MM.1S (cell line): ENCODE measurements around the gene PALD1.
A peak's percentile ranks its signal among the peaks of the same experiment; 100 is the strongest.

Experiments used
- DNase-seq: peaks from one replicate; pipeline ENCODE4 v3.0.0-alpha.2; 2015
- H2AFZ ChIP-seq: fragments of 300-600 bp; sonication (generic); 2 replicates; pipeline ENCODE4 v1.6.0; 2016; ENCODE audit warnings: antibody characterized with exemption, low read length
- H3F3A ChIP-seq: fragments of 300-600 bp; sonication (generic); 2 replicates; pipeline ENCODE4 v1.6.1; 2016; ENCODE audit warnings: mild to moderate bottlenecking, antibody characterized with exemption, low read length, moderate library complexity, mixed read lengths; ENCODE audit not compliant: insufficient read depth
- H3K27ac ChIP-seq: fragments of 300-600 bp; sonication (generic); 2 replicates; pipeline ENCODE4 v1.5.1; 2016; ENCODE audit warnings: mild to moderate bottlenecking, low read length
- H3K27me3 ChIP-seq: fragments of 300-600 bp; sonication (generic); replicated peaks from 2 replicates; pipeline ENCODE4 v1.6.0; 2016; ENCODE audit warnings: low read length; ENCODE audit not compliant: insufficient read depth
- H3K36me3 ChIP-seq: fragments of 300-600 bp; sonication (generic); replicated peaks from 2 replicates; pipeline ENCODE4 v1.6.1; 2016; ENCODE audit warnings: mild to moderate bottlenecking, low read length, mixed read lengths; ENCODE audit not compliant: insufficient read depth
- H3K4me1 ChIP-seq: fragments of 300-600 bp; sonication (generic); 2 replicates; pipeline ENCODE4 v1.6.1; 2016; ENCODE audit warnings: low read length, mixed read lengths
- H3K4me2 ChIP-seq: fragments of 300-600 bp; sonication (generic); 2 replicates; pipeline ENCODE4 v1.6.0; 2016; ENCODE audit warnings: low read depth, low read length
- H3K4me3 ChIP-seq: fragments of 300-600 bp; sonication (generic); 2 replicates; pipeline ENCODE4 v1.5.1; 2016; ENCODE audit warnings: low read length, mixed read lengths
- H3K79me2 ChIP-seq: fragments of 300-600 bp; sonication (generic); 2 replicates; pipeline ENCODE4 v1.6.1; 2016; ENCODE audit warnings: mixed run types, low read length, mixed read lengths
- H3K9ac ChIP-seq: fragments of 300-600 bp; sonication (generic); 2 replicates; pipeline ENCODE4 v1.6.1; 2016; ENCODE audit warnings: low read length, mixed read lengths
- H3K9me2 ChIP-seq: fragments of 300-600 bp; sonication (generic); replicated peaks from 2 replicates; pipeline ENCODE4 v1.6.1; 2016; ENCODE audit warnings: mild to moderate bottlenecking, low read length, mixed read lengths; ENCODE audit not compliant: insufficient read depth
- H3K9me3 ChIP-seq: fragments of 300-600 bp; sonication (generic); replicated peaks from 2 replicates; pipeline ENCODE4 v1.6.1; 2016; ENCODE audit warnings: mild to moderate bottlenecking, low read length, mixed read lengths; ENCODE audit not compliant: insufficient read depth
- H4K20me1 ChIP-seq: fragments of 300-600 bp; sonication (generic); 2 replicates; pipeline ENCODE4 v1.6.1; 2016; ENCODE audit warnings: mild to moderate bottlenecking, low read length, moderate library complexity, mixed read lengths; ENCODE audit not compliant: insufficient read depth
- EZH2 ChIP-seq: fragments of 300-600 bp; sonication (generic); optimal IDR thresholded peaks from 2 replicates; pipeline ENCODE3; 2017; ENCODE audit warnings: low read depth, mild to moderate bottlenecking, antibody characterized with exemption, low read length, mixed read lengths
- EZH2phosphoT487 ChIP-seq: fragments of 300-600 bp; sonication (generic); IDR thresholded peaks from 2 replicates; pipeline ENCODE4 v1.6.1; 2018; ENCODE audit warnings: antibody characterized with exemption, low read length
- TF ChIP-seq, protein P1 (sequence below): fragments of 300-600 bp; sonication (generic); IDR thresholded peaks from 2 replicates; pipeline ENCODE4 v1.5.1; 2016; ENCODE audit warnings: antibody characterized with exemption, low read length, mixed read lengths

PALD1 gene

DNA sequence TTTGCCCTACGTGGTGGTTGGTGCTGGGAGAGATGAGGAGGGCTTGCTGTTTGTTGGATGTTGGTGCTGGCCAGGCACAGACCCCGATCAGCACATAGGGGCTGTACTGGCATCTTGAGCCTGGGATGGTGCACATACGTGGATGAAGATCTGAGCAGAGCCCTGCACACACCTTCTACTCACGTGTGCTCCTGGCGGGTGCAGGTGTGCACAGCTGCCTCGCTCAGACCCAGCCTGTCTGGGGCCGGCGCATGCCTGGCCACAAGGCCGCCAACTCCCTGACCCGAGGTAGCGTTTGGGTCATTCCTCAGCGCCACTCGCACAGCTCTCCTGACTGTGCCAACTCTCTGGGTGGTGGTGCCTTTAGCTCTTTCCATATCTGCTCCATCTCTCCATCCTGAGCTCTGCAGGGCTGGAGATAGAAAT is 18.6 kb downstream of the PALD1 start:
- Histone ChIP-seq H2AFZ (no peak overlapping the region), H3K4me1 (peaks cover 90% of the 10 kb centered on the region), H3K4me2 (no peak overlapping the region), H3K9ac (no peak overlapping the region), H3K4me3 (no peak overlapping the region), H3K27ac (peak overlapping the region; percentile 26; the same call in 1 of the 2 replicates), H3K9me2 (no peaks in the 10 kb centered on the region), H3K36me3 (no peaks in the 10 kb centered on the region), H3F3A (peaks cover 57% of the 10 kb centered on the region), H4K20me1 (no peaks in the 10 kb centered on the region), H3K79me2 (peaks cover 90% of the 10 kb centered on the region), H3K9me3 (no peaks in the 10 kb centered on the region), H3K27me3 (no peaks in the 10 kb centered on the region)
- TF ChIP-seq EZH2 (no peak), EZH2phosphoT487 (no peak)
- TF ChIP-seq, protein P1, sequence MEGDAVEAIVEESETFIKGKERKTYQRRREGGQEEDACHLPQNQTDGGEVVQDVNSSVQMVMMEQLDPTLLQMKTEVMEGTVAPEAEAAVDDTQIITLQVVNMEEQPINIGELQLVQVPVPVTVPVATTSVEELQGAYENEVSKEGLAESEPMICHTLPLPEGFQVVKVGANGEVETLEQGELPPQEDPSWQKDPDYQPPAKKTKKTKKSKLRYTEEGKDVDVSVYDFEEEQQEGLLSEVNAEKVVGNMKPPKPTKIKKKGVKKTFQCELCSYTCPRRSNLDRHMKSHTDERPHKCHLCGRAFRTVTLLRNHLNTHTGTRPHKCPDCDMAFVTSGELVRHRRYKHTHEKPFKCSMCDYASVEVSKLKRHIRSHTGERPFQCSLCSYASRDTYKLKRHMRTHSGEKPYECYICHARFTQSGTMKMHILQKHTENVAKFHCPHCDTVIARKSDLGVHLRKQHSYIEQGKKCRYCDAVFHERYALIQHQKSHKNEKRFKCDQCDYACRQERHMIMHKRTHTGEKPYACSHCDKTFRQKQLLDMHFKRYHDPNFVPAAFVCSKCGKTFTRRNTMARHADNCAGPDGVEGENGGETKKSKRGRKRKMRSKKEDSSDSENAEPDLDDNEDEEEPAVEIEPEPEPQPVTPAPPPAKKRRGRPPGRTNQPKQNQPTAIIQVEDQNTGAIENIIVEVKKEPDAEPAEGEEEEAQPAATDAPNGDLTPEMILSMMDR = no peak
- DNase-seq = no peak

DNA sequence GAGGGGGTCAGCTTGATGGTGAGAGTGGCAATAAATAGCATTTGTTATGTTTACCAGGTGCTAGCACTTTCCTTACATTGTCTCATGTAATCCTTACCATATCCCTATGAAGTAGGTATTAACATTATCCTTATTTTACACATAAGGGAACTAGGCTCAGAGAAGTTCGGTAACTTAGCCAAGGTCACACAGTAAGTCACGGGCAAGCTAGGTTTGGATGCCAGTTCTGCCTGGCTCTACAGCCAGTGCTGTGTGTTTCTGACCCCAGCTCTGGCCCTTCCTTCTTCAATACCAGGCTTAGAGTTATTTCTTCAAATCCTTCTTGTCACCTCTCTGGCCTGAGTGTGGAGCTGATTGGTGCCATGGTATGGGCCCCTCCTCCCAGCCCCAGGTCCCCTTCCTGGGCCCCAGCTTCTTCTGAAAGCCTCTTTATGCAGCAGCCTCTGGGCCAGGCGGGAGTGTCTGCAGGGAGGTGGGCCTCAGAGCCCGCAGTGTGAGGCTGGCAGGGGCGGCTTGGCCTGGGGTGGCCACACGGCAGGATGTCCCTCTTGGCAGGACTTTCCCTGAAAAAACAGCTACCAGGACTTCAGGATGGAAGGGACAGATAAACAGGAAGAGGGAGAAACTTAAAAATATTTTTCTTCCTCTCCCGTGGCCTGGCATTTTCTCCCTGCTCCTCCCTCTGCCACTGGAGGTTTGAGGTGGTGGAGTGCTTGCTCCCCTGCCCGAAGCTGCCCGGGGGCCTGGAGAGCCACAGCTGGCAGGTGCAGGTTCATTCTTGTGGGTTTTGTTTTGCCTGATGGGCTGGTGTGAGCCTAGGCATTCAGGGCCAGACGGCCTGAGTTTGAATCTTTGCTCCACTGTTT is 20.6 kb downstream of the PALD1 start:
- peak overlapping the region; percentile 65 for H3K4me2 ChIP-seq
- peak overlapping the region; percentile 92 for H3K27ac ChIP-seq
- H3K4me3 ChIP-seq = peak overlapping the region; percentile 18; the same call in 1 of the 2 replicates
- no peaks in the 10 kb centered on the region for H4K20me1 ChIP-seq
- H3K9ac ChIP-seq = peak overlapping the region; percentile 49
- H3F3A ChIP-seq = peaks cover 40% of the 10 kb centered on the region
- H3K9me3 ChIP-seq = no peaks in the 10 kb centered on the region
- H2AFZ ChIP-seq = no peak overlapping the region
- no peaks in the 10 kb centered on the region for H3K9me2 ChIP-seq
- H3K4me1 ChIP-seq = peaks cover 79% of the 10 kb centered on the region
- no peaks in the 10 kb centered on the region for H3K36me3 ChIP-seq
- peaks cover 97% of the 10 kb centered on the region for H3K79me2 ChIP-seq
- DNase-seq = peak; percentile 45
- TF ChIP-seq, protein P1 = no peak
- TF ChIP-seq EZH2phosphoT487 (no peak), EZH2 (no peak)
- no peaks in the 10 kb centered on the region for H3K27me3 ChIP-seq

DNA sequence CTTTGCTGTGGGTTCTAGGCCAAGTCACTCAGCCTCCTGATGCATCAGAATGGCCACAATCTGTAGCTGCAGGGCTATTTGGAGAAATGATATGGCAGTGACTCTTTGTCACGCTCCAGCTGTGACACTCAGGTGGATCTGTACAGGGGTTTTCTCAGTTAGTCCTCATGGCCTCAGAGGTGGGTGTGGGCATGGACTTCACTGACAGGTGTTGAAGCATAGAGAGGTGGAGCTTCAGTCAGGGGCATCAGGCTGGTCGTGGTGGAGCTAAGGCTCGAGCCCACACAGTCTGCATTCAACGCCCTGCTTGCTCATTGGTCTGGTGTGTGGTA is 21.2 kb downstream of the PALD1 start:
- Histone ChIP-seq H3F3A (peaks cover 34% of the 10 kb centered on the region), H2AFZ (no peak overlapping the region), H3K79me2 (peaks cover 97% of the 10 kb centered on the region)

More for the DNA sequence above, 21.2 kb downstream of the PALD1 start:
- Histone ChIP-seq H3K27ac (peak overlapping the region; percentile 92), H3K4me3 (no peak overlapping the region), H3K4me2 (peak overlapping the region; percentile 41), H4K20me1 (no peaks in the 10 kb centered on the region), H3K36me3 (0 out of 2 replicates have a peak, but pooled peaks cover 4% of the 10 kb centered on the region), H3K9me2 (no peaks in the 10 kb centered on the region), H3K9me3 (no peaks in the 10 kb centered on the region), H3K4me1 (peaks cover 73% of the 10 kb centered on the region), H3K27me3 (no peaks in the 10 kb centered on the region), H3K9ac (peak overlapping the region; percentile 49; the same call in 1 of the 2 replicates)
- TF ChIP-seq EZH2phosphoT487 = no peak
- TF ChIP-seq EZH2 = no peak
- TF ChIP-seq, protein P1 = no peak
- peak; percentile 76 for DNase-seq
